Glomerular visceral epithelial cell (primary cell): ENCODE results near the gene OGN.

Source experiments
- DNase-seq: peaks from one replicate; pipeline ENCODE4 v3.0.0-alpha.2; 2016; ENCODE audit errors: extremely low spot score

The OGN gene

GRCh38 chr9:92405818-92406217, 1.4 kb upstream of the OGN start:
- DNase-seq = no peak

DNA sequence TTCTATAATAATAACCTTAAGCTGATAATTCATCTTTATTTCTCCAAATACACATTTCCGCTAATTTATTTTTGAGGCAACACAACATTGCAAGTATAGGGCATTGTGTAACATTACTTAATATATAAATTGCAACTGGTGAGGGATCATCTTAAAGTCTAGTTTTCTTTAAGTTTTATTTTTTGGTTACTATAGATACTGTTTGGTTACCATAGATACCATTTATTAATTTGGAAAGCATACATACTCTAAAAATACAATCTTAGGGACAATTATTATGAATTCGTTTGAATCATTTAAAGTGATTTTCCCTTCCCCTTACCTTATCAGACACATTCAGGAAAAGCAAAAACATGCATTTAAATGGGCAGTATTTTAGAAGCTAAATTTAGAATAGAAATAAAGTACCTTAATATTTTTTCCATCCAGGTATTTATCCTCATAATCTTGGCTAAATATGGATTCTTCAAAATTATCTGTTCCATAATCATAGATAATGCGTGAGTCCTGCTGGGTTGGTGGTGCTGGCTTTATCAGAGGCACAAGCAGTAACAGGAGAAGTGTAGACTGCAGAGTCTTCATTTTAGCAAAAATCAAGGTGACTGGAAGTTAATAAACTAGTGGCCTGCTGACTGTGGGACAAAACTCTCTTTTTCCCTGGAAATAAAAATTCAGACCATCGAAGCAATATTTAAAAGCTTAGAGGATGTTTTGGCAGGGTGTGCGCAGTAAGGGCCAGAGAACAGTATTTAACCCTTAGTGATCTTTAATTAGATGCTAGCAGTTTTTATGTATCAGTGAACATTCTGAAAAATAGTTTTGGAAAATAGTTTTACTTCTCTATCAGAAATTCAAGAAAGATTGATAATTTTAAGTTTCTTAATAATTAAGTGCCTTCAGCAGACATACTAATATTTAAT, 1.3 kb downstream of the OGN start:
- DNase-seq = no peak

DNA sequence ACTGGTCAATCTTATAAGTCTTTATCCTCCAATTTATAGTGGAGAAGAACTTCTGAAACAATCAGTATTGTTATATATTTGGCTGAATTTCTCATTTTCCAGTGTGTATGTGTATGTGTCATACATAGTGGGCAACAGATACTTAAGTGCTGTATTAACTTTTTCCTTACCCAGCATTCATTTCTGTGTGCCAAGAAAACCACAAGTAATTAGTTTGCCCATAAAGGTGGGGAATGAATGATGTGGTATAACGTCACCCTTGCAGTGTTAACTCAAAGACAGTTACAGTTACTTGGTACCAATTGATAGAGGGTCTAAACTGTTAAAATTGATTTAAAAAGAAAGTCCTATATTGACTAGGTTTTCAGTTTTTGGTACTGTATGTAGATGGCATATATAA, 2.0 kb downstream of the OGN start:
- DNase-seq = peak; percentile 41

GRCh38 chr9:92397853-92398252, 6.5 kb downstream of the OGN start:
- DNase-seq = no peak

DNA sequence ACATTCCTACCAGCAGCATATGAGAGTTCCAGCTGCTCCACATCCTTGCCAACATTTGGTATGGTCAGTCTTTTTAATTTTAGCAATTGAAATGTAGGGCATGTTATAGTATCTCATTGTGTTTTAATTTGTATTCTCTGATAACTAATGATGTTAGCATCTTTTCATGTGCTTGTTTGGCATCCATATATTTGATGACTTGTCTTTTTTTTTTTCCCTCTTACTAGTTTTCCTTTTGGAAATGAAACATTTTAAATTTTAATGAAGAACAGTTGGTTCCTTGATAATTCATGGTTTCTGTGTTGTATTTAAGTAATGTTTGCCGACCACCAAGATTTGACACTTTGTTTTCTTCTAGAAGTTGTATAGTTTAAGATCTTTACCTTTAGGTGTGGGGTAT, 8.8 kb downstream of the OGN start:
- DNase-seq = no peak

DNA sequence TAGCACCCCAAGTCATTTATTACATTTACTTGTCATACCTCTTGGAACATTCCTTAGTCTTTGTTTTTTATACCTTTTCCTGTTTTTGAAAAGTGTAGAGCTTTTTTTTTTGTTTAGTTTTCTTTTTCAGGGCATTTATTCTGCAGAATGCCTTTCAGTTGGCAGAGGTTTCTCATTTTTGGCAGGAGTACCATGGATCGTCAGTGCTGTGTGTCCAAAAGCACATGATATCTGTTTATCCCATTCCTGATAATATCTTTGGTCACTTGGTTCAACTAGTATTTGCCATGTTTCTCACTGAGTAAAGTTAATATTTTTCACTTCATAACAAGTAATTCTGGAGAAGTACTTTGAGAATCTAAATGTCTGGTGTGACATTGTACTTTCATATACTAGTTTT, 10.7 kb downstream of the OGN start:
- no peak for DNase-seq

GRCh38 chr9:92392690-92393089, 11.7 kb downstream of the OGN start:
- DNase-seq = no peak

- DNase-seq = no peak
These were observed 18.4 kb downstream of the OGN start for GRCh38 chr9:92385953-92386352.

DNA sequence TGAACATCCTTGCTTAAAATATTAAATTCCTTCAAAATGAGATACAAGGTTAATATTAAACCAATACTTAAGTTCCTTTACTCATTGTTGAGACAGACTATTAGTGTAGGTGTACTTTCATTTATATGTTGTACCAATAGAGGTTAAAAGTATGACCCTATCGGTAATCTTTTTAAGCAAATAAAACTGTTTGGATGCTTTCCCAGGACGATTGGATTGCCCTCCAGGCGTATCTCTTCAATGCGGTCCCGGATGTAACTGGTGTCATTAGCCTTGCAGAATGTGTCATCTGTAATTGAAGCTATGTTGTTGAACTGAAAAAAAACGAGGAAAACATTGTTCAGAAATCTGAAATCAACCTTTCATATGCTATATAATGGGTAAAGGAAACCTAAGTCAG, 18.9 kb downstream of the OGN start:
- DNase-seq = no peak

GRCh38 chr9:92385001-92385400, 19.4 kb downstream of the OGN start:
- no peak for DNase-seq

GRCh38 chr9:92384375-92384774, 20.0 kb downstream of the OGN start:
- DNase-seq = no peak

DNA sequence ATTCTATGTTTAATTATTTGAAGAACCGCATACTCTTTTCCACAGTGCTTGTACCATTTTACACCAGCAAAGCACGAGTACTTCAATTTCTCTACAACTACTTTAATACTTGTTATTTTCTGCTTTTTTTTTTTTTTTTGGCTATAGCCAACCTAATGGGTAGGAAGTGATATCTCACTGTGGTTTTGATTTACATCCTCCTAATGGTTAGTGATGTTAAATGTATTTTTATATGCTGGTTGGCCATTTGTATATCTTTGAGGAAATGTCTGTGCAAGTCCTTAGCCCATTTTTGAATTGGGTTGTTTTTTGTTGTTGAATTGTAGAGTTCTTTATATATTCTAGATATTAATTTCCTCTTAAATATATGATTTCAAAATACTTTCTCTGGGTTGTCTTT, 22.6 kb downstream of the OGN start:
- no peak for DNase-seq

DNA sequence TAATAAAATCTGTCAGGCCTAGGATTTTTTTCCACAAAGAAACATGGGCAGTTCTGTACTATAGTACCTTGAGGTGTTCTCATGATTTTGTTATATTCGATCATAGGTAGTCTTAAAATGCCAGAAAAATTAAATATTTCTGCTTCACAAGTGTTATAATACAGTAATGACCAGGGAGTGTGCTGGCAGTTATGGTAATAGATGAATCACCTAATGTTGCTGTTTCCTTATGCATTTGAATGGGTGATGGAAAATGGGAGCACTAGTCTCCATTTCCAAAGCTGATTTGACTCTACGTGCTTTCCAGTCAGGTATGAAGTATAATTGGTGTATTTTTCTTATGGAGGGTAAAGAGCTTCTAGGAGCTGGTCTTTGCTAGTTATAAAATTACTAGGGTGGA, 23.8 kb downstream of the OGN start:
- DNase-seq = no peak

GRCh38 chr9:92378865-92379560, 25.4 kb downstream of the OGN start:
- DNase-seq = no peak

GRCh38 chr9:92377876-92378275, 26.5 kb downstream of the OGN start:
- DNase-seq = no peak

- DNase-seq = no peak
These were observed 31.2 kb downstream of the OGN start for GRCh38 chr9:92373167-92373566.

DNA sequence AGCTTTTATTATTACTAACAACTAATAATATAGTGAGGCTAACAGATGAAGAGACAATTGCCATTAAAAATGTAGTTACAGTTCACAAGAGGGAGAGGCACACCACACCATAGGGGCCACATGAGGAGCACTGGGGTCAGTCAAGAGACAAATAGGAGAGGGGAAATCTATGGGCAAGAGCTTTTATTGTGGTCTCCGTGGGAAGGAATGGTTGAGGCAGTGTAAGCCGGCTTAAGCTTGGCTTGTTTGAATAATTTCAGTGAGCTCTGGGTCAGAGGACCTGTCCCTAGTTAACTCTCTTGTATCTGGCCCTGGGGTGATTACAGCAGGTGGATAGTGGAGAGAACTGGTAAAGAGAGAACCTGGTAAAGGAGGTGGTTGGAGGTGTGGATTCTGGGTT, 35.3 kb downstream of the OGN start:
- DNase-seq = no peak

DNA sequence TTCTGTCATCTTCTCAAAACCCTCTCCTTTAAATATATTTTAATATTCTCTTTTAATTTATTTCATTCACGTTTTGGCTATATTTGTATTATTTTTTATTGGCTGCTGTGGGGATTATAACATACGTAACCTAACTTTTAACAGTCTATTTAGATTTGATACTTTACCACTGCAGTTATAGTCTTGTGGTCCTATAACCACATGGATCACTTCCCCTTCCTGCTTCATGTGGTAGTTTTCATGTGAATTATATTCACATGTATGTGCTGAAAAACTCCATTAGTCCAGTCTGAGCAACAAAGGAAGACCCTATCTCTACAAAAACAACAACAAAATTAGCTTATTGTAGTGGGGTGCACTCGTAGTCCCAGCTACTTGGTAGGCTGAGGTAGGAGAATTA, 44.3 kb downstream of the OGN start:
- DNase-seq = no peak

DNA sequence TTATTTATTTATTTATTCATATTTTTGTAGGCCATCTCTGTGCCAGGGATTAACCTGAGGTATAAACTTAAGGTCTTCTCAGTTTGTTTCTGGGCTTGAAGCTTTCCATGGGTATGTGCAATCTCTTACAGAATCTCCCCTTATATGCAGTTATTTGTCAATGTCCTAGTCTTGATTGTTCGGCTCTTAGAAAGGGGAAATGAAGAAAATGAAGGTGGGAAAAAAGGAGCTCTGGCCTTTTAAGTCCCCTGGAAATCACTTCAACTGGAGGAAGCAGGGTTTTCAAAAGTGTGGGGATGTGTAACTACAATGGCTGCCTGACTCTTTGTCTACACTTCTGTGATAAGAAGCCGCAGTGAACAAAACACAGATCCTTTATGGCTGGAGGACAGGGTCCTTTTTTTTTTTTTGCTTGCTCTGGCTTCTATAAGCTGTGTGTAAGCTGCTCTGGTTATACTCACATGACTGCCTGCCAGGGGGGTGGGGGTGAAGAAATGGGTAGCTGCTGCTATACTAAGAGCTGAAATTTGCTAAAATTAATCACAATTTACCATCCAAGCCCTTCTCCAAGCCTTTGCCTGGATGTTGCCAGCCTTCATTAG, 44.9 kb downstream of the OGN start:
- DNase-seq = no peak

DNA sequence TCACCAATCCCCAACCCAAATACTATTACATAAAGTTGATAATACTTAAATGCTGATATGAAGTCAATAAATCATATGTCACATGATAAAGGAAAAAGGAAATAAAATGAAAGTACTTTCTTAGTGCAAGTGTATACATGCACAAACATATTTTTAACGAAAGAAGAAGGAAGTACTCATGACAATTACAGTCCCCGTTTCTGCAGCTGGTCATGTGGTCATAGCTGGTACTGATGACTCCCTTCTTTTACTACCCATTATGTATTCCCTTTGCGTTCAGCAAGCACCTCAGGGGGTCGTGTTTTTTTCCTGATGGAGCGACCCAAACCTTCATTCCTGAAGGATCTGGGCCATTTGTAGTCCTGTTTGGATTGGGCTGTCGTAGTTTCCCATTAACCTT, 51.3 kb downstream of the OGN start:
- no peak for DNase-seq

DNA sequence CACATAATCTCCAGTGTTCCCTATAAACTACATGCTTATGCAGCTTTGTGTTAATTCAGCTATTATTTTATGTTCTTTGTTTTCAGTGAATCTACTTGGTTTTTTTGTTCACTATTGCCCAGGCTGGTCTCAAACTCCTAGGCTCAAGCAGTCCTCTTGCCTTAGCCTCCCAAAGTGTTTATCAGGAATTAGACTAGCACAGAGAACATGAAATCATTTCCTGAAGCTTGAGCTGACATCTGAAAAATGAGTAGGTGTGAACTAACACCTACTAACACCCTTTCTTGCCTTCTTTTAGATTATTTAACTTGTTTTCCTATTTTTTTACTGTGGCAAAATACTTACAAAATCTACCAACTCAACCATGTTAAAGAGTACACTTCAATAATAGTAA, 53.6 kb downstream of the OGN start:
- DNase-seq = no peak

DNA sequence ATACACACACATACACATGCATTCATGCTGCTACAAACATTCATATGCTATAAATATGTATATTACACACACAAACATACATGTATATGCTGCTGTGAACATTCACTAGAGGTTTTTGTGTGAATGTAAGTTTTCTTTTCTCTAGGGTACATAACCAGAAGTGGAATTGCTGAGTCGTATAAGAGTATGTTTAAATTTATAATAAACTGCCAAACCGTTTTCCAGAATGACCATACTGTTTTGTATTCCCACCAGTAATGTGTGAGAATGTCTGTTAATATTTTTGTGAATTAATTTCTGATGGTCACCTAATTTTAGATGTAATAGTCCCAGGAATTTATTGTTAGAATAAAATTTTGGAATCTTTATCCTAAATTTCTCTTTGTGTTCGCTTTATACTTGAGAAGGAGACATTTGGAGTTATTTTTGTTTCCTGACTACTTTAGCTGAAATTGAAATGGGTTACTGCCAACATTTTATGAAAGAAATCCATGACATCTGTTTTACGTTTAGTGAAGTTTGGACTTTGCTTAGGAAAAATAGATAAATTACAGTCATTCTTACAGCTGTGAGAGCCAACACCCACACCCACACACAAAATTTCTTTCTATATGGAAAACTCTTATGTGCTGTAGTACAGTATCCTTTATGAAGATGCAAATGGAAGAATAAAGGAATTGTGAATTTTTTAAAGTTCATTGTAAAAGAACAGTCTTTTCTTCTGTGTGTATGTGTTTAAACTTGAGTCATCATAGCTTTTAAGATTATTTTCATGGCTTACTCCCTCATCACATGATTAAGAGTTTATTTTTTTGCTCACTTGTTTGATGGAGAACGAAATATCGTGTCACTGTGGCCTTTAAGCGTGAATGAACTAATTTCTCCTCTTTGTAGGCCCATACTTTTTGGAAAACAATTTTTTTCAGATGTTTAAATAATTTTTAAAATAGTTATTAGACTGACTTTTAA, 54.3 kb downstream of the OGN start:
- no peak for DNase-seq
